ENCODE results near the gene NT5C2. TPM values are rescaled to one million over a fixed set of nuclear protein-coding genes. Genes with fewer than 3 reads are reported as not detected.

NT5C2 gene
- total RNA-seq, 4 donors from 2014 or later = 28.4 to 51.5 (median 33.2) TPM

DNA sequence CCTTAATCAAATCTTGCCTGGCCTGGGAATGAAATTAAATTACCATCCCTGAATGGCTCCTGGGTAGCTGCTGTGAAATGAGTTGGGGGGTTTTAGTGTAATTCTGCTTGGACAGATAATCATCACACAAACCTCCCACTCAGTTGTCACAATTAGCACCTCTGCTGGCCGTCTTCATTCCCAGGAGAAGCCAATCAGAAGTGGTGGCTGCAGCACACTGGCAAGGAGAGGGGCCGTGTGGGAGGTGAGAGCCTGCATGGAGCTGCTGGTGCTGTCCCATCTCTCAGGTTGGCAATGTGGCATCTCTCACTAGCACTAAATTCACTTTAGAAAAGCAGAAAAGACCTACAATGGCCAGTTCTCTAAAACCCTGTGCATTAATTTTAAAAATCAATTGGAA, 92.5 kb downstream of the NT5C2 start:
- Histone ChIP-seq H3K36me3 (peaks cover 77% of the 10 kb centered on the region), H3K27me3 (no peaks in the 10 kb centered on the region), H3K4me3 (no peak overlapping the region), H3K4me1 (no peaks in the 10 kb centered on the region), H3K9me3 (no peaks in the 10 kb centered on the region), H3K27ac (no peak overlapping the region)
- WGBS = 82% methylated on average over 2 of the region's 2 CpGs
- TF ChIP-seq POLR2AphosphoS5 (IDR thresholded peaks at IDR 0.05) (no peak), EP300 (IDR thresholded peaks at IDR 0.05) (no peak), POLR2A (IDR thresholded peaks at IDR 0.05) (no peak)
- TF ChIP-seq, protein P1, sequence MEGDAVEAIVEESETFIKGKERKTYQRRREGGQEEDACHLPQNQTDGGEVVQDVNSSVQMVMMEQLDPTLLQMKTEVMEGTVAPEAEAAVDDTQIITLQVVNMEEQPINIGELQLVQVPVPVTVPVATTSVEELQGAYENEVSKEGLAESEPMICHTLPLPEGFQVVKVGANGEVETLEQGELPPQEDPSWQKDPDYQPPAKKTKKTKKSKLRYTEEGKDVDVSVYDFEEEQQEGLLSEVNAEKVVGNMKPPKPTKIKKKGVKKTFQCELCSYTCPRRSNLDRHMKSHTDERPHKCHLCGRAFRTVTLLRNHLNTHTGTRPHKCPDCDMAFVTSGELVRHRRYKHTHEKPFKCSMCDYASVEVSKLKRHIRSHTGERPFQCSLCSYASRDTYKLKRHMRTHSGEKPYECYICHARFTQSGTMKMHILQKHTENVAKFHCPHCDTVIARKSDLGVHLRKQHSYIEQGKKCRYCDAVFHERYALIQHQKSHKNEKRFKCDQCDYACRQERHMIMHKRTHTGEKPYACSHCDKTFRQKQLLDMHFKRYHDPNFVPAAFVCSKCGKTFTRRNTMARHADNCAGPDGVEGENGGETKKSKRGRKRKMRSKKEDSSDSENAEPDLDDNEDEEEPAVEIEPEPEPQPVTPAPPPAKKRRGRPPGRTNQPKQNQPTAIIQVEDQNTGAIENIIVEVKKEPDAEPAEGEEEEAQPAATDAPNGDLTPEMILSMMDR (IDR thresholded peaks at IDR 0.05) = no peak
- DNase-seq (ENCODE audit: low spot score in 2 of 2) = no peak

DNA sequence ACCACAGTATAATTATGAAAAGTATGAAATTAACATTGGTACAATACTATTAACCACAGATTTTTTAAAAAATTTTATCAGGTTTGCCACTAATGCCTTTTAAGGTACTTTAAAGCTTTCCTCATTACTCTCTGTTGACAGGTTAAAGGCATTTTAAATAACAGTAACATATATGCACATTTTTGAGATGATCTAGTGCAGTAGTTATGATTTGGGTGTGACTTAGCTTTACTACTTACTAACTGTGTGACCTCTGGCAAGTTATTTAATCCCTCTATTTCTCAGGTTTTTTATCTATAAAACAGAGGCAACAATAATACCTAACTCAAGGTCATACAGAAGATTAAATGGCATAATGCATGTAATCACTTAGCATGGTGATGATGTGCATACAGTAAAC, 94.8 kb downstream of the NT5C2 start:
- peaks cover 84% of the 10 kb centered on the region for H3K36me3 ChIP-seq
- H3K4me1 ChIP-seq = no peaks in the 10 kb centered on the region
- H3K9me3 ChIP-seq = no peaks in the 10 kb centered on the region
- no peak overlapping the region for H3K4me3 ChIP-seq
- TF ChIP-seq POLR2AphosphoS5 (IDR thresholded peaks at IDR 0.05) = no peak
- TF ChIP-seq, protein P1 (IDR thresholded peaks at IDR 0.05) = no peak
- TF ChIP-seq POLR2A (IDR thresholded peaks at IDR 0.05) = no peak
- no peak for TF ChIP-seq EP300 (IDR thresholded peaks at IDR 0.05)
- H3K27ac ChIP-seq = no peak overlapping the region
- no peak for DNase-seq (ENCODE audit: low spot score in 2 of 2)
- no peaks in the 10 kb centered on the region for H3K27me3 ChIP-seq

DNA sequence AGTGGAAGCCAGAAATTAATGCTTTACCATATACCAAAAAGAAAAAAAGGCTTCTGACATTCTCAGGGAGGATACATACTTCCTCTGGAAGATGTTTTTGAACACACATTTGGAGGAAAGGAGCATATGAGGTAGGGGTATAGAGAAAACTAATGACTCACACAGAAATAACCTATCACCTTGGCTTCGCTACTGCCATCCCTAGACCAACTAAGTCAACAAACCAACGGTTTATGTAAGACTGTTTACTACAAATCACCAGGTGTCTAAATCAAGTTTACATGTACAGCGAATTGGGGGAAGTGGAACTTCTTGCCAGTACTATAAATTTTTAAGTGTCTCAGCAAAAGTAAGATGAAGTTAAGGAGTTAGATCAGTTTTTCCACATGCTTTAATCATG, 96.9 kb downstream of the NT5C2 start:
- TF ChIP-seq EP300 (IDR thresholded peaks at IDR 0.05) = no peak
- no peak for TF ChIP-seq POLR2A (IDR thresholded peaks at IDR 0.05)
- no peak for TF ChIP-seq POLR2AphosphoS5 (IDR thresholded peaks at IDR 0.05)
- TF ChIP-seq, protein P1 (IDR thresholded peaks at IDR 0.05) = no peak
- DNase-seq (ENCODE audit: low spot score in 2 of 2) = no peak
- H3K4me1 ChIP-seq = no peaks in the 10 kb centered on the region
- H3K27me3 ChIP-seq = no peaks in the 10 kb centered on the region
- 85% methylated on average over 3 of the region's 3 CpGs for WGBS
- no peaks in the 10 kb centered on the region for H3K9me3 ChIP-seq
- H3K36me3 ChIP-seq = peaks cover 98% of the 10 kb centered on the region
- no peak overlapping the region for H3K27ac ChIP-seq
- no peak overlapping the region for H3K4me3 ChIP-seq

GRCh38 chr10:103095005-103095404, 98.1 kb downstream of the NT5C2 start:
- no peaks in the 10 kb centered on the region for H3K4me1 ChIP-seq
- H3K36me3 ChIP-seq = peaks cover 98% of the 10 kb centered on the region
- H3K27ac ChIP-seq = no peak overlapping the region
- no peaks in the 10 kb centered on the region for H3K27me3 ChIP-seq
- H3K9me3 ChIP-seq = no peaks in the 10 kb centered on the region
- DNase-seq (ENCODE audit: low spot score in 2 of 2) = no peak
- TF ChIP-seq POLR2AphosphoS5 (IDR thresholded peaks at IDR 0.05) (no peak), POLR2A (IDR thresholded peaks at IDR 0.05) (no peak), EP300 (IDR thresholded peaks at IDR 0.05) (no peak)
- TF ChIP-seq, protein P1 (IDR thresholded peaks at IDR 0.05) = no peak
- no peak overlapping the region for H3K4me3 ChIP-seq

- no peaks in the 10 kb centered on the region for H3K27me3 ChIP-seq
- no peak overlapping the region for H3K27ac ChIP-seq
- peaks cover 99% of the 10 kb centered on the region for H3K36me3 ChIP-seq
- no peaks in the 10 kb centered on the region for H3K4me1 ChIP-seq
- TF ChIP-seq EP300 (IDR thresholded peaks at IDR 0.05) (no peak), POLR2AphosphoS5 (IDR thresholded peaks at IDR 0.05) (no peak), POLR2A (IDR thresholded peaks at IDR 0.05) (no peak)
- TF ChIP-seq, protein P1 (IDR thresholded peaks at IDR 0.05) = no peak
- H3K9me3 ChIP-seq = no peaks in the 10 kb centered on the region
- no peak overlapping the region for H3K4me3 ChIP-seq
- no peak for DNase-seq (ENCODE audit: low spot score in 2 of 2)
- WGBS = 95% methylated on average over 7 of the region's 7 CpGs
Observed at GRCh38 chr10:103090911-103091310, 102.2 kb downstream of the NT5C2 start.
